ENCODE data around the gene ZNF43. TPM values are rescaled to one million over a fixed set of nuclear protein-coding genes. Genes with fewer than 3 reads are reported as not detected.
"Not testable (repeated sequence)": the region's sequence is repeated elsewhere in the genome, so short reads cannot be mapped to it uniquely, and the experiment has no call there.

The ZNF43 gene
- total RNA-seq, 2 donors from 2014 or later = 60.6 to 72.7 TPM

DNA sequence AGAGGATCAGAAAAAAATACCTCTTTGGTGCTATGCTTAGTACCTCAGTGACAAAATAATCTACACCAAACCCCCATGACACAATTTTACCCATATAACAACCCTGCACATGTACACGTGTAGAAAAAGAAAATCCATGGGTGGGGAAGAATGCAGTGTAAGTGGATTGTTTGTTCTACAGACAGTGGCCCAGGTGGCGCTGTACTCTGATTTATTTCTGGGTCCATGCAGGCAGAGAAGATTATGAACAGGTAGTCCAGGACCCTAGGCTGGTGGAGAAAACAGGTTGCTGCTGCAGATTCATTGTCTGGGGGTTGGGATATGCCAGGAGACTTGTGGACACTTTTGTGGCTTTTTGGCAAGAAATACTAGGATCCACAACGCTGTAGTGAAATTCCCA, 77.7 kb downstream of the ZNF43 start:
- no peaks in the 10 kb centered on the region for H3K27me3 ChIP-seq (ENCODE audit: control insufficient read depth, insufficient read depth, low read length, poor library complexity, severe bottlenecking)
- H3K9me3 ChIP-seq (ENCODE audit: control insufficient read depth, low read length) = peaks cover 36% of the 10 kb centered on the region
- Mint-ChIP-seq H3K4me3 (no peak overlapping the region), H3K36me3 (ENCODE audit: low read depth) (peaks cover 93% of the 10 kb centered on the region), H3K4me1 (no peaks in the 10 kb centered on the region), H3K27ac (peak overlapping the region; percentile 45), H3K27me3 (ENCODE audit: insufficient read depth) (no peaks in the 10 kb centered on the region), H3K9me3 (peaks cover 18% of the 10 kb centered on the region)
- 95 to 100% methylated on average over 2 to 3 of the region's 3 CpGs for WGBS, 2 experiments (ENCODE audit: insufficient coverage in 1 of 2, insufficient read length in 1 of 2)
- no peak overlapping the region for H3K9ac ChIP-seq (ENCODE audit: extremely low read depth, low read length, poor library complexity, severe bottlenecking)
- H3K4me1 ChIP-seq (ENCODE audit: control insufficient read depth, insufficient read depth, low read length) = no peaks in the 10 kb centered on the region
- peaks cover 88% of the 10 kb centered on the region for H3K36me3 ChIP-seq (ENCODE audit: control insufficient read depth, insufficient read depth, low read length)
- DNase-seq = no peak
- H3K27ac ChIP-seq (ENCODE audit: low read depth, low read length) = no peak overlapping the region
- H3K4me3 ChIP-seq (ENCODE audit: low read length) = no peak overlapping the region
- TF ChIP-seq, protein P1, sequence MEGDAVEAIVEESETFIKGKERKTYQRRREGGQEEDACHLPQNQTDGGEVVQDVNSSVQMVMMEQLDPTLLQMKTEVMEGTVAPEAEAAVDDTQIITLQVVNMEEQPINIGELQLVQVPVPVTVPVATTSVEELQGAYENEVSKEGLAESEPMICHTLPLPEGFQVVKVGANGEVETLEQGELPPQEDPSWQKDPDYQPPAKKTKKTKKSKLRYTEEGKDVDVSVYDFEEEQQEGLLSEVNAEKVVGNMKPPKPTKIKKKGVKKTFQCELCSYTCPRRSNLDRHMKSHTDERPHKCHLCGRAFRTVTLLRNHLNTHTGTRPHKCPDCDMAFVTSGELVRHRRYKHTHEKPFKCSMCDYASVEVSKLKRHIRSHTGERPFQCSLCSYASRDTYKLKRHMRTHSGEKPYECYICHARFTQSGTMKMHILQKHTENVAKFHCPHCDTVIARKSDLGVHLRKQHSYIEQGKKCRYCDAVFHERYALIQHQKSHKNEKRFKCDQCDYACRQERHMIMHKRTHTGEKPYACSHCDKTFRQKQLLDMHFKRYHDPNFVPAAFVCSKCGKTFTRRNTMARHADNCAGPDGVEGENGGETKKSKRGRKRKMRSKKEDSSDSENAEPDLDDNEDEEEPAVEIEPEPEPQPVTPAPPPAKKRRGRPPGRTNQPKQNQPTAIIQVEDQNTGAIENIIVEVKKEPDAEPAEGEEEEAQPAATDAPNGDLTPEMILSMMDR (conservative IDR thresholded peaks at IDR 0.05) = no peak

DNA sequence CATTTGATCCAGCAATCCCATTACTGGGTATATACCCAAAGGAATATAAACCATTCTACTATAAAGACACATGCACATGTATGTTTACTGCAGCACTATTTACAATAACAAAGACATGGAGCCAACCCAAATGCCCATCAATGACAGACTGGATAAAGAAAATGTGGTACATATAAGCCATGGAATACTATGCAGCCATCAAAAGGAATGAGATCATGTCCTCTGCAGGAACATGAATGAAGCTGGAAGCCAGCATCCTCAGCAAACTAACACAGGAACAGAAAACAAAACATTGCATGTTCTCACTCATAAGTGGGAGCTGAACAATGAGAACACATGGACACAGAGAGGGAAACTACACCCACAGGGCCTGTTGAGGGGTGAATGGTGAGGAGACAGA, 80.4 kb downstream of the ZNF43 start:
- Histone ChIP-seq H3K36me3 (ENCODE audit: control insufficient read depth, insufficient read depth, low read length) (peaks cover 90% of the 10 kb centered on the region), H3K9me3 (ENCODE audit: control insufficient read depth, low read length) (peaks cover 20% of the 10 kb centered on the region)
- not testable (repeated sequence) for H3K27ac ChIP-seq (ENCODE audit: low read depth, low read length); H3K4me3 Mint-ChIP-seq; H3K4me1 Mint-ChIP-seq; DNase-seq; H3K27me3 ChIP-seq (ENCODE audit: control insufficient read depth, insufficient read depth, low read length, poor library complexity, severe bottlenecking); H3K27me3 Mint-ChIP-seq (ENCODE audit: insufficient read depth); H3K9ac ChIP-seq (ENCODE audit: extremely low read depth, low read length, poor library complexity, severe bottlenecking); H3K27ac Mint-ChIP-seq; H3K4me3 ChIP-seq (ENCODE audit: low read length); H3K4me1 ChIP-seq (ENCODE audit: control insufficient read depth, insufficient read depth, low read length)
- H3K9me3 Mint-ChIP-seq = peaks cover 11% of the 10 kb centered on the region
- peaks cover 92% of the 10 kb centered on the region for H3K36me3 Mint-ChIP-seq (ENCODE audit: low read depth)

Other genes with a start within 250 kb of the ZNF43 start
- 10 to 100 TPM; 20.4 to 28.3 TPM for gene ZNF100, start 68.6 kb downstream of the ZNF43 start, total RNA-seq
- gene ZNF208, start 174.8 kb upstream of the ZNF43 start, total RNA-seq = not detected
- gene ZNF257, start 216.3 kb upstream of the ZNF43 start, total RNA-seq = not detected

All from endodermal cell (in vitro differentiated cells).